ENCODE results near the gene IP6K3. TPM values are rescaled to one million over a fixed set of nuclear protein-coding genes. Genes with fewer than 3 reads are reported as not detected.

The IP6K3 gene
- polyA plus RNA-seq, 1 of the 3 experiments (the other 2 are of a cell fraction), result 0.21 TPM

DNA sequence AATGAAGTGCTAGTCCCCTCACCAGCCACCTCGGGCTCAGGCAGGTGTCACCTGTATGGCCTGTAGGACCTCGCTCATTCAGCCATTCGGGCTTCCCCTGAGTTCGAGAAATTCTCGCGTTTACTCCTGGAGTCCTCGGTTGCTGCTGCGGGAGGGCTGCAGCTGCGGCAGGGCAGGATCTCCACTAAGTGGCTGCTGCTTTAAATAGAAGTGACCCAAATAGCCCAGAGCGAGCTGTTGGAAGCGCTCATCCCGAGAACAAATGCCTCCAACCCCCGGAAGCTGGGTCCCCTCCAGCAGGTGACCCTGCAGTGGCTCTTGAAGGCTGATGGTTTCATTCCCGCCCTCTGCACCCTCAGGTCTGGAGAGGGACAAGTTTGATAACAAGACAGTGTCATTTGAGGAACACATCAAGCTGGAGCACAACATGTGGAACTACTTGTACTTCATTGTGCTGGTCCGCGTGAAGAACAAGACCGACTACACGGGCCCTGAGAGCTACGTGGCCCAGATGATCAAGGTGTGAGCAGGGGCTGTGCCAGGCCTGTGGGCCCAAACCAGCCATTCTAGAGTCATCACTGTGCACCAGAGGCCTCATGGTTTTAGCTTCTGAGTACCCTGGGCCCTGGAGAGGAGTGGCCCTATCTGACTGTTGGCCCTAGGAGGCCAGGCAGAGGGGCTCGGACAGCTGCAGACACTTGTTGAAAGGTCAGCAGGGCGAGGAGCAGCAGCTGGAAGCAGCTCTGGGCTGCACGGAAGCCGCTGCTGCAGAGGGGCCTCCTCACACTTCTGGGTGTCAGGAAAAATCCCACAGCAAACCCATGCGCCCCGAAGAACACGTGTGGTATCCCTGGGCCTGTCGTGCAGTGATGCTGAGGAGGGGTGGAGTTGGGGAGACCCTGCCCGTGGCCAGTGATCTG, 53.3 kb downstream of the IP6K3 start (continued):
- TF ChIP-seq, protein P1, sequence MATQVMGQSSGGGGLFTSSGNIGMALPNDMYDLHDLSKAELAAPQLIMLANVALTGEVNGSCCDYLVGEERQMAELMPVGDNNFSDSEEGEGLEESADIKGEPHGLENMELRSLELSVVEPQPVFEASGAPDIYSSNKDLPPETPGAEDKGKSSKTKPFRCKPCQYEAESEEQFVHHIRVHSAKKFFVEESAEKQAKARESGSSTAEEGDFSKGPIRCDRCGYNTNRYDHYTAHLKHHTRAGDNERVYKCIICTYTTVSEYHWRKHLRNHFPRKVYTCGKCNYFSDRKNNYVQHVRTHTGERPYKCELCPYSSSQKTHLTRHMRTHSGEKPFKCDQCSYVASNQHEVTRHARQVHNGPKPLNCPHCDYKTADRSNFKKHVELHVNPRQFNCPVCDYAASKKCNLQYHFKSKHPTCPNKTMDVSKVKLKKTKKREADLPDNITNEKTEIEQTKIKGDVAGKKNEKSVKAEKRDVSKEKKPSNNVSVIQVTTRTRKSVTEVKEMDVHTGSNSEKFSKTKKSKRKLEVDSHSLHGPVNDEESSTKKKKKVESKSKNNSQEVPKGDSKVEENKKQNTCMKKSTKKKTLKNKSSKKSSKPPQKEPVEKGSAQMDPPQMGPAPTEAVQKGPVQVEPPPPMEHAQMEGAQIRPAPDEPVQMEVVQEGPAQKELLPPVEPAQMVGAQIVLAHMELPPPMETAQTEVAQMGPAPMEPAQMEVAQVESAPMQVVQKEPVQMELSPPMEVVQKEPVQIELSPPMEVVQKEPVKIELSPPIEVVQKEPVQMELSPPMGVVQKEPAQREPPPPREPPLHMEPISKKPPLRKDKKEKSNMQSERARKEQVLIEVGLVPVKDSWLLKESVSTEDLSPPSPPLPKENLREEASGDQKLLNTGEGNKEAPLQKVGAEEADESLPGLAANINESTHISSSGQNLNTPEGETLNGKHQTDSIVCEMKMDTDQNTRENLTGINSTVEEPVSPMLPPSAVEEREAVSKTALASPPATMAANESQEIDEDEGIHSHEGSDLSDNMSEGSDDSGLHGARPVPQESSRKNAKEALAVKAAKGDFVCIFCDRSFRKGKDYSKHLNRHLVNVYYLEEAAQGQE (IDR thresholded peaks at IDR 0.05; ENCODE audit: low read depth, low read length), result no peak
- TF ChIP-seq TAF1 (IDR thresholded peaks at IDR 0.05; ENCODE audit: borderline replicate concordance, low read depth, low read length) (no peak), RAD21 (IDR thresholded peaks at IDR 0.05; ENCODE audit: low read length) (no peak)
- TF ChIP-seq, protein P2, sequence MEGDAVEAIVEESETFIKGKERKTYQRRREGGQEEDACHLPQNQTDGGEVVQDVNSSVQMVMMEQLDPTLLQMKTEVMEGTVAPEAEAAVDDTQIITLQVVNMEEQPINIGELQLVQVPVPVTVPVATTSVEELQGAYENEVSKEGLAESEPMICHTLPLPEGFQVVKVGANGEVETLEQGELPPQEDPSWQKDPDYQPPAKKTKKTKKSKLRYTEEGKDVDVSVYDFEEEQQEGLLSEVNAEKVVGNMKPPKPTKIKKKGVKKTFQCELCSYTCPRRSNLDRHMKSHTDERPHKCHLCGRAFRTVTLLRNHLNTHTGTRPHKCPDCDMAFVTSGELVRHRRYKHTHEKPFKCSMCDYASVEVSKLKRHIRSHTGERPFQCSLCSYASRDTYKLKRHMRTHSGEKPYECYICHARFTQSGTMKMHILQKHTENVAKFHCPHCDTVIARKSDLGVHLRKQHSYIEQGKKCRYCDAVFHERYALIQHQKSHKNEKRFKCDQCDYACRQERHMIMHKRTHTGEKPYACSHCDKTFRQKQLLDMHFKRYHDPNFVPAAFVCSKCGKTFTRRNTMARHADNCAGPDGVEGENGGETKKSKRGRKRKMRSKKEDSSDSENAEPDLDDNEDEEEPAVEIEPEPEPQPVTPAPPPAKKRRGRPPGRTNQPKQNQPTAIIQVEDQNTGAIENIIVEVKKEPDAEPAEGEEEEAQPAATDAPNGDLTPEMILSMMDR (IDR thresholded peaks at IDR 0.05), result no peak

DNA sequence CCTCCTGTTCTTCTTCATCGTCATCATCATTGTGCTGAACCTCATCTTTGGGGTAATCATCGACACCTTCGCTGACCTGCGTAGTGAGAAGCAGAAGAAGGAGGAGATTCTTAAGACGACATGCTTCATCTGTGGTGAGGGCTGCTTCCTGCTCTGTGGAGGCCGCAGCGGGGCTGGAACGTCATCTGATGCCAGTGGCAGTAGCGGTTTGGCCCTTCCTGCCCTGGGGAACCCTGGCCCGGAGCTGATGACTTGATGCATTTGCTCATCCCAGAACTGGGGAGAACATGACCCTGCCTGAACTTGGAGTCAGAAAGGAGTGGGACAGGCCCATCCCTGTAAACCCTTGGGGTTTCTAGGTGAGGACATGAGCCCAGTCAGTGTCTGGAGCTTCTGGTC, 53.9 kb downstream of the IP6K3 start:
- ChIA-PET POLR2A (interaction anchor here (0.6 kb wide), 1 partner anchor 1572 kb away, joined by 4 read pairs; no protein-coding TSS in a partner anchor), CTCF (interaction anchor here (2.4 to 2.9 kb wide), 2 partner anchors 79 to 103 kb away, joined by 9 to 11 read pairs; no protein-coding TSS in a partner anchor)
- H3K9me3 ChIP-seq, result no peaks in the 10 kb centered on the region
- peaks cover 10% of the 10 kb centered on the region for H3F3A ChIP-seq (replicated peaks; ENCODE audit: insufficient read depth)
- H3K36me3 ChIP-seq (replicated peaks in 1 of 2; ENCODE audit: control insufficient read depth in 1 of 2, insufficient read depth in 2 of 2, low read length in 1 of 2), result peaks cover 5 to 10% of the 10 kb centered on the region in 2 experiments
- H3K9me2 ChIP-seq, result no peaks in the 10 kb centered on the region
- H3K4me3 ChIP-seq (ENCODE audit: low read depth in 2 of 2, low read length in 1 of 2), result no peak overlapping the region
- H3K27ac ChIP-seq (ENCODE audit: low read depth in 2 of 2, low read length in 1 of 2), result no peak overlapping the region
- no peak overlapping the region for H2AFZ ChIP-seq (ENCODE audit: low read depth)
- TF ChIP-seq, protein P3, sequence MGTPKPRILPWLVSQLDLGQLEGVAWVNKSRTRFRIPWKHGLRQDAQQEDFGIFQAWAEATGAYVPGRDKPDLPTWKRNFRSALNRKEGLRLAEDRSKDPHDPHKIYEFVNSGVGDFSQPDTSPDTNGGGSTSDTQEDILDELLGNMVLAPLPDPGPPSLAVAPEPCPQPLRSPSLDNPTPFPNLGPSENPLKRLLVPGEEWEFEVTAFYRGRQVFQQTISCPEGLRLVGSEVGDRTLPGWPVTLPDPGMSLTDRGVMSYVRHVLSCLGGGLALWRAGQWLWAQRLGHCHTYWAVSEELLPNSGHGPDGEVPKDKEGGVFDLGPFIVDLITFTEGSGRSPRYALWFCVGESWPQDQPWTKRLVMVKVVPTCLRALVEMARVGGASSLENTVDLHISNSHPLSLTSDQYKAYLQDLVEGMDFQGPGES (IDR thresholded peaks at IDR 0.05; ENCODE audit: low read depth, low read length), result no peak
- no peak for TF ChIP-seq RXRA (IDR thresholded peaks at IDR 0.05; ENCODE audit: borderline replicate concordance, low read depth)
- TF ChIP-seq CHD2 (IDR thresholded peaks at IDR 0.05; ENCODE audit: low read length, partially characterized antibody), result no peak
- TF ChIP-seq TCF12 (IDR thresholded peaks at IDR 0.05), result no peak
- TF ChIP-seq, protein P1 (IDR thresholded peaks at IDR 0.05; ENCODE audit: low read depth, low read length), result no peak
- TF ChIP-seq TEAD4 (IDR thresholded peaks at IDR 0.05; ENCODE audit: borderline replicate concordance, insufficient read depth), result no peak
- TF ChIP-seq, protein P4, sequence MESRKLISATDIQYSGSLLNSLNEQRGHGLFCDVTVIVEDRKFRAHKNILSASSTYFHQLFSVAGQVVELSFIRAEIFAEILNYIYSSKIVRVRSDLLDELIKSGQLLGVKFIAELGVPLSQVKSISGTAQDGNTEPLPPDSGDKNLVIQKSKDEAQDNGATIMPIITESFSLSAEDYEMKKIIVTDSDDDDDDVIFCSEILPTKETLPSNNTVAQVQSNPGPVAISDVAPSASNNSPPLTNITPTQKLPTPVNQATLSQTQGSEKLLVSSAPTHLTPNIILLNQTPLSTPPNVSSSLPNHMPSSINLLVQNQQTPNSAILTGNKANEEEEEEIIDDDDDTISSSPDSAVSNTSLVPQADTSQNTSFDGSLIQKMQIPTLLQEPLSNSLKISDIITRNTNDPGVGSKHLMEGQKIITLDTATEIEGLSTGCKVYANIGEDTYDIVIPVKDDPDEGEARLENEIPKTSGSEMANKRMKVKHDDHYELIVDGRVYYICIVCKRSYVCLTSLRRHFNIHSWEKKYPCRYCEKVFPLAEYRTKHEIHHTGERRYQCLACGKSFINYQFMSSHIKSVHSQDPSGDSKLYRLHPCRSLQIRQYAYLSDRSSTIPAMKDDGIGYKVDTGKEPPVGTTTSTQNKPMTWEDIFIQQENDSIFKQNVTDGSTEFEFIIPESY (IDR thresholded peaks at IDR 0.05; ENCODE audit: borderline replicate concordance, low read depth), result no peak
- no peak for TF ChIP-seq ELF1 (IDR thresholded peaks at IDR 0.05)
- no peak for TF ChIP-seq FOSL2 (IDR thresholded peaks at IDR 0.05; ENCODE audit: borderline replicate concordance, low read depth)
- TF ChIP-seq SMC3 (IDR thresholded peaks at IDR 0.05; ENCODE audit: low read depth, low read length), result no peak
- H3K4me1 ChIP-seq (ENCODE audit: control insufficient read depth in 1 of 2, insufficient read depth in 2 of 2, low read depth in 1 of 2, low read length in 1 of 2), result peaks cover 34 to 36% of the 10 kb centered on the region in 2 experiments; a peak in 3 of 4 replicates
- DNase-seq, result no peak
- H3K79me2 ChIP-seq (ENCODE audit: insufficient read depth), result no peaks in the 10 kb centered on the region
- no peaks in the 10 kb centered on the region for H3K27me3 ChIP-seq (ENCODE audit: insufficient read depth)
- H3K4me2 ChIP-seq, result no peak overlapping the region
- WGBS (ENCODE audit: low lambda C conversion rate), result 95% methylated on average over 10 of the region's 10 CpGs
- no peaks in the 10 kb centered on the region for H4K20me1 ChIP-seq (ENCODE audit: insufficient read depth)
- no peak overlapping the region for H3K9ac ChIP-seq

Measured in SK-N-SH (cell line).